Ramos (cell line): ENCODE results near the gene RERE.
"Not testable (repeated sequence)": the region's sequence is repeated elsewhere in the genome, so short reads cannot be mapped to it uniquely, and the experiment has no call there.

Experiments used
- in situ Hi-C: fragments of 300-500 bp; cut with MboI; formaldehyde crosslinking; loops from one replicate; pipeline ENCODE4 v1.14.3; 2022; ENCODE audit warnings: low sequenced_read_pairs; ENCODE audit not compliant: unreplicated experiment

Gene RERE

DNA sequence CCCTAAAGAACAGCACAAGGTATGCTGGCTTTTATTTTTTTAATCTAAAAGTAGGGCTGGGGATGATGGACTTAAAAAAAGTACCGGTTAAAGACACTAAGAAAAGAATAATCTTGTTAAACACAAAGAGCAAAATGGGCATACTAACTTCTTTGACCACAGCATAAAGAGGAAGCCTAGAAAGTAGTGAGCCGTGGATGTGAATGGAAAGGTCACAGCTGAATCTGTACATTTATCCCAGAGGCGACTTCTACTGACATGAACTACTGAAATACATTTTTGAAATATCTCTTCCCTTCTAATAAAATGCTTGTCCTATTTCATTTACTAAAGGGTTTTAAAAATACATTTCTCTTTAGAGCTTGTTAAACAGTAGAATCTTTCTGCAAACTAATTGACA lies 358.8 kb downstream of the RERE start:
- in situ Hi-C loops = no loop called here

DNA sequence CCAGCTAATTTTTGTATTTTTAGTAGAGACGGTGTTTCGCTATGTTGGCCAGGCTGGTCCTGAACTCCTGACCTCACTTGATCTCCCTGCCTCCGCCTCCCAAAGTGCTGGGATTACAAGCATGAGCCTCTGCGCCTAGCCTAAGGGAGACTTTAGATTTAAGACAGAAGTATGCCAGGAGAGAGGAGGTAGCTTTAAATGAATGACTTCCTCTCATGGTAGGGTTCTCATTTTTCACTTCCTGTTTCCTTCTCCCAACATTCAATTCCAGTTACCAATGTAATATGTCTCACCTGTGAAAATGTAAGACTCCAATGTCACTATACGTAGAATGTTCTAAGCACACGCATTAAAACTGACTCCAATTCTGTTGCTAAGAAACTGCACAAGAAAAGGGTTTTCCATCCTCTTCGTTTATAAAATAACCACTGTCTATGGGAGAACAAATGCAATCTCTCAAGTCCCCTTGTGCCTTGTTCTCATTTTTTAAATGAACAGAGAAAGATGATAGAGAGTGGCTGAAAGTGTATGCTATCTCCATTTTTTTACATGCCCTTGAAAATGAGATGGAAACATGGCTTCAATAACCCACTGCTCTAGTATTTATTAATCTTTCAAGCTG lies 359.6 kb downstream of the RERE start:
- in situ Hi-C loops = no loop called here

DNA sequence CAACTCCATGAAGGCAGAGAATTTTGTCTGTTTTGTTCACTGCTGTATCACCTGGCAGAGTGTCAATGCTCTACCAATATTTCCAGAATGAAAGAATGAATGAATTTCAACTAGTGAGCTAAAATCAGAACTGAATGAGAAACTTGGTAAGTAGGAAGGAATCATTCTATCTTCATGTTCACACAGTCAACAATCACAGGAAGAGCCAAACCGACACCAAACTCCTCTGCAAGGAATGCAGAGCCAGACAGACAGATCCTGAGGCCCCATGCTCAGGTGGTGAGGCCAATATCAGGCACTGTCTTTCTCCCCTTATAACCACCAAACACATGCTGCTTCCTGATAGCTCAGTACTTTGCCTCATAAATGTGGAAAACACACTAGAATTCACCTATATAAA lies 360.4 kb downstream of the RERE start:
- in situ Hi-C loops = no loop called here

DNA sequence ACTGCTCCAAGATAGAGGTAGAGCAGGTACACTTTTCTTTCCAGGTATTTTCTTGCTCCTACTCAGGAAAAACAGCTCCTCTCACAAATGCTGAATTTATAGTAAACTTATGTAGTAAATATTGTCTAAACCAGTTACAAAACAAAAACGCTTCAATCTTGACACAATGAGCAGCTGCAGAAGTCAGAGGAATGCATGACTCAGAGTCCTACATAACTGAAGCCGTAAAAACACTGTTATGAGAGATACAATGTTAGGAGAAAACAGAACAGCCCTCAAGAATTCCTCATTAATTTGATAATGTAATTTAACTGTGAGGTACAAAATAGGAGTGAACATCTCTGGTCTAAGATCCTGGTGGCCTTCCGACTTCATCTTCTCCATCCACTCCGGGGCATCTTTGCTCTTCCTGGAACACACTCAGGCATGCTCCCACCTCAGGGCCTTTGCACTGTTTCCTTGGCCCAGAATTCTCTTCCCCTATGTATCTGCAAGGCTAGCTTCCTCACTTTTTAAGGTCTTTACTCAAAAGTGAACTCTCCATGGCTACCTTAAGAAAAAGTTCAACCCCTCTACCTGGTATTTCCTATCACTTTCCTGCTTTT lies 361.0 kb downstream of the RERE start:
- in situ Hi-C loops = no loop called here

DNA sequence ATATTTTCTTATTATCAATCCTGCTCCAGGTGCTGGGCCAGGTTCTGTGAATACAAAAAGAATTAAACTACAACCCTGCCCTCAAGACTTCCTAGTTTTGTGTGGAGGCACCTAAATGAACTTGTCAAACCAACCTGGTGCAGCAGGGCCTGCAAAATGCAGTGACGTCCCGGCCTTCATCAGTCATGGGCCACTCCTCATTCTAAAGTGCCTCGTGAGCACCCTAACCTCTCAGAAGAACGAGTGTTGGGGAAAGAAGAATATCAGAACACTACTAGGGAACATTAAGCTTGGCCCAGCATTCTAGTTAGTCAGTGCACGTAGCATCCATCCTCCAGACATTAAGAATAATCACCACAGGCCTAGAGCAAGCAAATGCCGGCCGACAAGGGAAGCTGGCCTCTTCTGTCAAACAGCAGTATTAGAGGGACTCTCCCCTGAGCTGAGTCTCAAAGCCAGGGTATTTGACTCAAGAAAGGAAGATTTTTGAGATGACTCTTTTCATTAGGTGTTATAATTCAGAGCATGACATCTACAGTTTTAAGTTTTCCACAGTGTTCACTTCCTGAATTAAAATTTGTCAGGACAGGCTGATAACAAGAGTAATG lies 361.6 kb downstream of the RERE start:
- in situ Hi-C loops = no loop called here

DNA sequence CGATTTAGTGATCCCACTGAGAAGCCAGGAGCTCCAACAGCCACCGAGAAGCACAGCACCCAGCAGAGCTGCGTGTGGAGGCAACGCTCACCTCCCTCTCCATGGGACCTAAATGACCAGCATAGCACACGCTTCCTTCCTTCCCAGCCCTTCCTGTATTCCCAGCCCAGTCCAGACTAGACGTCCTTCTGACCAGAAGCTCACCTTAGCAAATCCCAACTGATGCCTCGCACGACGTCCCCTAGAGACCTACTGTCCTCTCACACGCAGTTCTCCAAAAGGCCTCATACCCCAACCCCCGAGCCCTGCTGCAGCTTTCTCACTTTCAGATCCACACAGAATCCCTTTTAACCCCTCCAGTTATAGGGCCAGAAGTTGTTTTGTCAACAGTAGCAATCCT lies 367.1 kb downstream of the RERE start:
- in situ Hi-C loops = no loop called here

DNA sequence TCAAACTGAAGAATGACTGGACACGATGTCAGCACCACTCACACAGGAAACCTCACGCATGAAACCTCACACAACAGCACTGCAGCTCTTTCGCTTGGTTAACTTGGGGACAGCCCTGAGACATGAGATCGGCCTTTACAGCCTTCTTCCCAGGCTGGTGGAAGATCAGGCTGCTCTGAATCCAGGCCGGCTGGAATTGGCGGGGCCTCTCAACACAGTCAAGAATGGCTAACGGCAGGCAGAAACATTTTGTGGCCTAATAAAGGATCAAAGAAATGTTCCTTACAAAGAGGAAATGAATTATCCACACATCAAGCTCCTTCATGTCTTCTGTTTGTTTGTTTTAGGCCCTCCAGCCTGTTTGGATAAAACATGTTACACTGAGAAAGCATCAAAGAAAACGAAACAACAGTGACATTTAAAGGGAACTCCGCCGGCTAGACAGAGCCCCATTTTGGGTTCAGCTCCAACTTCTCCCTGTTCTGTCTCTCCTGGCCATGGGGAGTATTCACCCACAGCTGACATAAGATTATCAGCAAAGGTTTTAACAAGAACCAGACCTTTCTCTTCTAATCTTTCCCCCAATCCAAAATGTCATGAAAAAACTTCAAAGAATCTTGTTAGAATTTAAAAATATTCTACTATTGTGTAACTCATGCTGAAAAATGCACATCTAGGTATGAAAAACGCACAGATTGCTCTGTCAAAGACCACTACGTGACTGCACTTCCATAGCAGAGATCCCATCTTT lies 368.4 kb downstream of the RERE start:
- in situ Hi-C loops = no loop called here

DNA sequence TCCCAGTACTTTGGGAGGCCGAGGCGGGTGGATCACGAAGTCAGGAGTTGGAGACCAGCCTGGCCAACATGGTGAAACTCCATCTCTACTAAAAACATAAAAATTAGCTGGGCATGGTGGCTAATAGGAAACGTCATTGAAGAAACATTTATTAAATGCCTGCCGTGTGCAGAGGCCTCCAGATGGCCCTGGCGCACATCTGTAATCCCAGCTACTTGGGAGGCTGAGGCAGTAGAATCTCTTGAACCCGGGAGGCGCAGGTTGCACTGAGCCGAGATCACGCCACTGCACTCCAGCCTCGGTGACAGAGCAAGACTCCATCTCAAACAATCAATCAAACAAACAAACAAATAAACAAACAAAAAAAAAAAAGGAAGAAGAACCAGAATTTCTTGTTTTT lies 368.9 kb downstream of the RERE start:
- in situ Hi-C loops = not testable (repeated sequence)

DNA sequence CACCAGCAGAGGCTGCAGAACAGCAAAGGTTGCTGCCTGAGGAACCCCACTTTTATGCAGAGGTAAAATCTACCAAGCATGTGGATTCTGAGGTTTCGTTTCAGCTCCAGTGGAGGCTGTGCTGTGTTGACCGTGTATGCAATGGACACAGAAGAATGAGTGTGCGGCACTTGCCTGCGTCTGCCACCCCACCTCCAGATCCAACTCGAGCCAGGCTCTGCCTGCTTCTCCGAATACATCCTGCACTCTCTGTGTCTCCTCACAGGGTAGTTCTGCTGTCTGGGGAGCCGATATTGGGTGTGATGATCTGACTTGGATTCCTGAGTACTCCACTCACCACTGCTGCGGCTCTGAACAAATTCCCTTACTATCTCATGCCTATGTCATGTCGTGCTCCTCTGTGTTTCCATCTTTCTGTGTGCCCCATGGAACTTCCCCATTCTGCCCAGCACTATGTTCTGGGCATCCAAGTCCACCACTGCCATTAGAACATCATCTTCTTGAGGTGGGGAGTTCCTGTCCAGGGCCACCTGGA lies 369.8 kb downstream of the RERE start:
- in situ Hi-C loops = no loop called here

DNA sequence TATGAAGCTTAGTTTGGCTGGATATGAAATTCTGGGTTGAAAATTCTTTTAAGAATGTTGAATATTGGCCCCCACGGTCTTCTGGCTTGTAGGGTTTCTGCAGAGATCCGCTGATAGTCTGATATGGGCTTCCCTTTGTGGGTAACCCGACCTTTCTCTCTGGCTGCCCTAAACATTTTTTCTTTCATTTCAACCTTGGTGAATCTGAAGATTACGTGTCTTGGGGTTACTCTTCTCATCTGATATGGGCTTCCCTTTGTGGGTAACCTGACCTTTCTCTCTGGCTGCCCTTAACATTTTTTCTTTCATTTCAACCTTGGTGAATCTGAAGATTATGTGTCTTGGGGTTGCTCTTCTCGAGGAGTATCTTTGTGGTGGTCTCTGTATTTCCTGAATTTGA lies 371.3 kb downstream of the RERE start:
- in situ Hi-C loops = not testable (repeated sequence)

DNA sequence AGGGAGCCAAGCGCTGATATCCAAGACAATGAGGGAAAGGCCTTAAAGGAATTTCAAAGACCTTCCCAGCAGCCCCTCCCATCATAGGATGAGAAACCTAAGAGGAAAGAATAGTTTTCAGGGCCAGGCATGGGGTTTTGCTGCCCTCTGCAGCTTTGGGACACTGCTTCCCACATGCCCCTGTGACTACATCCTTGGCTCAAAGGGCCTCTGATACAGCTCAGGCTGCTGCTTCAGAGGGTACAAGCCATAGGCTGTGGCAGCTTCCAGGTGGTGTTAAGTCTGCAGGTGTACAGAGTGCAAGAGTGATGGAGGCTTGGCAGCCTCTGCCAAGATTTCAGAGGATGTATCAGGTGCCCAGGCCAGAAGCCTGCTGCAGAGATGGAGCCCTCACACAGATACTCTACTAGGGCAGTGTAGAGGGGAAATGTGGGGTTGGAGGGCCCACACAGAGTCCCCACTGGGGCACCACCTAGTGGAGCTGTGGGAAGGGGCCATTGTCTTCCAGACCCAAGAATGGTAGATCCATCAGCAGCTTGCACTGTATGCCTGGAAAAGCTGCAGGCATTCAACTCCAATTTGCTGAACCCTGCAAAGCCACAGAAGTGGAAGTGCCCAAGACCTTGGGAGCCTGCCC lies 373.8 kb downstream of the RERE start:
- in situ Hi-C loops = no loop called here

DNA sequence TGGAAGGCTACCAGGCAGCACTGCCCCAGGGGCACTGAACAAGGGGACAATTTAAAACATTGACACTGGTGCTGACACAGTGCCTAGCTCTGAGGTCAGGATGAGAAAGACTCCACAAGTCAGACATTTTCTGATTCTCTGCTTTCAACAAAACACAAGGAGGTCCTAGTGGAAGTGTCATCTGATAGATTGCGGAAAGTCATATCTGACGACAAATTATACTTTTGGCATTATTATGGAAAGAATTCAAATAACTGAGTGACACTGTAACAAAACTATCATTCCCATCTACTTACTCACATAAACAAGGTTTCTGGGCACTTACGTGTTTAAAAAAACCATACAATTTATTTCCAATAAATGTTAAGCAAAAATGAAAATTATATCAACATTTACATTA lies 376.0 kb downstream of the RERE start:
- in situ Hi-C loops = no loop called here

DNA sequence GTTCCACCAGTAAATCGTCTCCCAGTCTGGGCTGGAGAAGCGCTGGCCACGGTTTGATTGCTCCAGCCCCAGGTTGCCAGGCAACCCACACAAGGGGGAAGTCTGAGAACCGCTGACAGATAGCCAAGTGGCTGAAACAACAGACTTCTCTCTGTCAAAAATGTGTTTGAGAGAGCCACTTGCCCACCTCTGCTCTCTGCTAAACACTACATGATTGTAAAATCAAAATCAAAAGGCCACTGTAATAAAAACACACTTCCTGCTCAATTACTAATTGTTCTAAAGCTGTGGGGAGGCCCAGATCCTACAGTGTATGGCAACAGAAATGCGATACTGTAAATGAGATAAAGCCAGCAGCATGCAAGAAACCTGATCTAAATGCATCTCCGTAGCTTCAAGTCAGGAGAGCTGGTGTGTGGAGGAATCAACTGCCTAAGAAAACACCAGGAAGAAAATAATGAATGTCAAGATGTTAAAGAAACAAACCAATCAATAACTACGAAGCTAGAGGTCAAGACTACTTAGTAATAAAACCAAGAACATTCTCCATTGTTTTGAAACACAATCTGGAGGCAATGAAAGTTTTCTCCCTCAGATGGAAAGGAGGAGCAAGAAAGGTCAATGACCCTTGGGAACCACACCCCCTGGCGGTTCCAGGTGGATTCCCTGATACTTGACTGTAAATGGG lies 378.3 kb downstream of the RERE start:
- in situ Hi-C loops = no loop called here

DNA sequence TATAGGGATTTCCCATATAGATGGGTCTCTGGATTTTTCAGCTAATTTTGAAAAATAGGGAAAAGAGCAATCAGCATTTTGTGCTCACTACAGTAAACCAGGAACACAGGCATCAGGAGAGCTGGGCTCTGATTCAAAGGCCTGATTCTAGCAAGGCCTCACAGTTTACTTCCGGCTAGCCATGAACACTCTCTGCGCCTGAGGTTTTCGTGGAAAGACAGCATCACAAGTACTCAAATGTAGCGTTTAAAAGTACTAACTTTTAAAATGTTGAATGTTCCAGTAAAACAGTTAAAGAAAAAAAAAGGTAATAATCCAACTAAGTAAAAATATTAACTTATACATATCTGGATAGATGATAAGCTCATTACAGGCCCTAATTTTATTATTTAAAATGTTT lies 379.0 kb downstream of the RERE start:
- in situ Hi-C loops = no loop called here

DNA sequence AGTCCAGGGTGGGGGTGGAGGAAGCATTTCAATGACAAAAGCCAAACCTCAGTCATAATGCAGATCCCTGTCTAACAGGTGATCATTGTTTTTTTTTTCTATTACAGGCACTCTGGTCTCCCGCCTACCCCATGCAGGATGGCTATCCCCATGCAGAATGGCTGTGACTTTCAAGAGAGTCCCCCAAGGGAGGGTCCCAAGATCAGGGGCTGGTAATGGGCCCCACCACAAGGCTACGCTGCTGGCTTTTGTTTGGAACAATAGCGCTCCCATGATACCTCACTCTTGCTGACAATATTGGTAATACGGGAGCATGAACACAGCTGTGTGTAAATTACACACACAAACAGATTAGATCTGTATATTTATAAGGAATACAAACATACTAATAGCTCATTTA lies 380.1 kb downstream of the RERE start:
- in situ Hi-C loops = no loop called here

DNA sequence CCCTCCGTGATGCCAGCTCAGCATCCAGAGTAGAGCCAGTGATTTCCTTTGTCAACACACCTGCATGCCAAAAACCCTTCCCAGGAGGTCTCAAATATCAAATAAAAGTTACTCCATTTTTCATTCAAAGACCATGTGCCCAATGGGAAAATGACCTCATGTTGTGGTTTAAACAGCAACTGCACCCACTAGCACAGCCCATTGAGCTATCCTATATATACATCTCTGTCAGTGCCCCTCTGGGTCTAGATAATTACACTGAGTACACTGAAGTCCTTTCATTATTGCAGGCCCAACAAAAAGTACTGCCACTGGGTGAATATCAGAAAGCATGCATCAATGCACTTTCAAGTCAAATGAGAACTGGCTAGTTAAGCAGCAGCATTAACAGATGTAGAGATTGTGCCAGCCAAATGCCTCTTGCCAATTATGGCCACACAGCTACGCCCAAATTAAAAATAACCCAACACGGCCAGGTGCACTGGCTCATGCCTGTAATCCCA lies 381.8 kb downstream of the RERE start:
- in situ Hi-C loops = no loop called here

DNA sequence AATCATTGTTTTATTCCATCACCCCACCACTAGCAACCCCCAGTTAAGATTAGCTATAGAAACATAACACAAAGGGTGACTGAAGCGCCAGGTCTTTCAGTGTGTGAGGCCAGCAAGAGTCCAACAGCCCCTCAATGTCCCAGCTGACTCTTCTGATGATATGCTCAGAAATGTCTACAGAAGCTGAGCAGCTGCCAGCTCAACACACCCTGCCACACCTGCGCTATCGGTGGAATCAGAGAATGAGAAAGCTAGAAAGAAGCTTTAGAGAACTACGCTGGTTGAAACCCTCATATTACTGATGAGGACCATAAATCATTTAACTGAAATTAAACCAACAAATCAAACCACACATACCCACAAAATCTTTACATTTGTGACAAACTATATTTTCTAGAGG lies 383.3 kb downstream of the RERE start:
- in situ Hi-C loops = no loop called here

DNA sequence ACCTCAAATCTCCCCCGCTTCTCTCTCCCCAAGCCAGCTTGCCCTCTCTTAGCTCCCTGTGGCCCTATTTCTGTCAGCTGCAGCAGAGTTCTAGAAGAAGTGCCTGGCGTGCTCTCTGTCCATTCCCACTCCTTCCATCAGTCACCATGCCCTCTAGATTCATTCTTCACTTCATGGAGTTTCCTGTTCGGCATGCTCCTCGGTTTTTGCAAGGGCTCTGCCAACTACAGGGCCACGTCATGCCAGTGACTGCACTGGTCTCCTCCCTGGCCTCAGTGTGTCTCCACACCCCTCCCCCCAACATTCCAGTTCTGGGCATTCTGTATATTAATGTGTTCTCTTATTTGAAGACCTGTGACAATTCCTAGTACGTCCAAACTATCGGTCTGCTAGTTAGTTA lies 385.7 kb downstream of the RERE start:
- in situ Hi-C loops = no loop called here

DNA sequence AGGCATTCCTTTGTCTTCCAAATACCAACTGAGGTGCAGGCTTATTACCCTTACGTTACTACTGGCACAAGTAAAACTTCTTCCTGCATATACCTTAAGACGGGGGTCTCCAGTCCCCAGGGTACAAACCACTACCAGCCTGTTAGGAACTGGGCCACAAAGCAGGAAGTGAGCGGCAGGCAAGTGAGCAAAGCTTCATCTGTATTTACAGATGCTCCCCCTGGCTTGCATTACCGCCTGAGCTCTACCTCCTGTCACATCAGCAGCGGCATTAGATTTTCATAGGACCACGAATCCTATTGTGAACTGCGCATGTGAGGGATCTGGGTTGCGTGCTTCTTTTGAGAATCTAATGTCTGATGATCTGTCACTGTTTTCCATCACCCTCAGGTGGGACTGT lies 386.4 kb downstream of the RERE start:
- in situ Hi-C loops = no loop called here

DNA sequence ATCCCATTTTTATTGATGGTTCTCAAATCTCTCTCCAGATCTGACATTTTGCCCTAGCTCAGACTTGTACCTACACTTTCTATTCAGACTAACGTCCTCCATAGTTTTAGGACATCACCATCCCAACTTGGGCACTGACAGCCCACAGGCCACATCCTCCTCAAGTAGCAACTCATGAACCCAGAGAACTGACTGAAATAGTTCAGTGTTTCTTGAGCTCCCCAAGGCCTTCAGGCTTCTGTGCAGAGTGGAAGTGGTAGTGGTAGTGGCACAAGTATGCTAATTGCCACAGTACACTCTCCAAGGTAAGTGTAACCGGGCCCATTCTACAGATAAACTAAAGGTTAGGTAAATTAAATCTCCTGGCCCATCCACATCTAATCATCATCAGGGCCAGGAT lies 387.0 kb downstream of the RERE start:
- in situ Hi-C loops = no loop called here
